ENCODE results near the gene ZNF750.

ZNF750 gene

DNA sequence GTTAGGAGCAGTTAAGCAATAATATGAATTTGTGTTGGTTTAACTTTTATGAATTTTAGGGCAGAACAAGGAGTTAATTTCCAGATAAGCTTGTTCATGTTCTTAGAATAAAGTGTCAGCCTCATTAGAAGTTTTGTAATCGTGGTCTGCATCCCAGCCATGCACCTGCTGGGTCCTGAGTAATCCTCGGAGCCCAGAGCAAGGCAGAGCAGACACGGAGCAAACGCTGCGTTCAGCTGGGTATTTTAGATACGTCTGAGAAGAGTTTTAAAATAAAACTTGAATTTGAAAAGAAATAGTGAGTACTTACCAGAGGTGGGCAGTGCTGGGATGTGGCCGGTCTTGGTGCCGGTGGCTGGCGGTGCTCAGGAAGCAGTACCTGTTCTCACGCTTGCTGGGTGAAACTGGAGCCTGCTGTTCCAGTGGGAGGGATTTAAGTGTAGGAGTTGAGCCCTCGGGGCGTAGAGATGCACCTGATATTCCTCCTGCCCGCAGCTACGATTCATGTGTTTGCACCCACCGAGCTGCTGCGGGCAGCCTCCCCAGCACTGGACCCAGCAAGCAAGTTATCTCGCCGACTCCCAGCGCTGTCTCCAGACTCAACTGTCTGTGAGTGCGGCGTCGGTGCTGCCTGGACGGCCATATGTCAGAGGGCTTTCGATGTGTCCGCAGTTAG lies at the start of gene ZNF750:
TSS of gene ZNF750 (minus strand) at position 406 of the 676 bp plus-strand sequence. CDS start 7,568 bp downstream, outside the sequence.
- no peak for DNase-seq

GRCh38 chr17:82888583-82889495 lies 49.0 kb upstream of the ZNF750 start:
- DNase-seq, result no peak

DNA sequence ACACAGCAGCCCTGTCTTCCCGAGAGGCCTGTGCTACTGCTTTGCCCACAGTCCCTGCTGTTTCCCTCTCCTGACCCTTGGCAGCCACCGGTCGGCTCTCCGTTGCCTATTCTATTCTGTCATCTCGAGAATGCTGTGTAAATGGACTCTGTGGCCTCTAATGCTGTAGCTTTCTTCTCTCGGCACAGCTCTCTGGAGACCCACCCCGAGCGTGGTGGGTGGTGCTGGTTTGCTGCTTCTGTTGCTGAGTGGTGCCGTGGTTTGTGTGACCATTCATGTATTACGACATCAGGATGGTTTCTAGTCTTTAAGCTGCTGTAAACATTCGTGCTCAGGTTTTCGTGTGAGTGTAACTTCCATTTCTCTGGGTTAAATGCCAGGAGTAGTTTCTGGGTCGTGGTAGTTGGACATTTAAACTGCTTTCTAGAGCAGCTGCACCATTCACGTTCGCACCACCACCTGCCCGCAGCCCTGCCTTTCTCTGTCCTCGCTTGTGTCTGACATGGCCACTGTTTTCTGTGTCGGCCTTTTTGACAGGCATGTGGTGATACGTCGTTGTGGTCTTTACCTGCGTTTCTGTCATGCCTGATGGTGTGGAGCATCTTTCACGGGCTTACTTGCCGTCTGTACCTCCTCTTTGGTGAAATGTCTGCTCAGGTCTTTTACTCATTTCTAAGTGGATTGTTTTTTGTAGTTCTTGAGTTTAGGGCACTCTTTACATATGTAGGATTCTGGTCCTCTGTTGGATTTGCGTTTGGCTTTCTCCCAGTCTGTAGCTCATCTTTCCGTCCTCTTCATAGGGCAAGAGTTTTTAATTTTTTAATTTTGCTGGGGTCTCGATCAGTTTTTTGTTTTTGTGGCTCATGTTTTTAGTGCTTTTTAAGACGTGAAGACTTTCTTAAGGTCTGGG lies 47.7 kb upstream of the ZNF750 start:
- DNase-seq, result no peak

DNA sequence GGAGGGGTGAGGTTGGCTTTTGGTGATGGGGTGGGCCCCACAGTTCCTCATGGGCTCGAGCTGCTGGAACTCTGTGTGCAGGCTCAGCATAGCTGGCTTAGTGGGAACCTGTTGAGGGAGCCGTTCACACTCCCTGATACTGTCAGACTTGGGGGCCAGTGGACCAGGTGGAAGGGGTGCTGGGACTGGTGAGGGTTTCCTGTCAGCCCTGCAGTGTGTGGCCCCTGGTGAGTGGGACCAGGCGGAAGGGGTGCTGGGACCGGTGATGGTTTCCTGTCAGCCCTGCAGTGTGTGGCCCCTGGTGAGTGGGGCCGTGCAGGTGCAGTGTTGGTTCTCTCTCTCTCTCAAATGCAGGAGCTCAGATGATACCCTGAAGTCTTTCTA lies 45.1 kb upstream of the ZNF750 start:
- no peak for DNase-seq

DNA sequence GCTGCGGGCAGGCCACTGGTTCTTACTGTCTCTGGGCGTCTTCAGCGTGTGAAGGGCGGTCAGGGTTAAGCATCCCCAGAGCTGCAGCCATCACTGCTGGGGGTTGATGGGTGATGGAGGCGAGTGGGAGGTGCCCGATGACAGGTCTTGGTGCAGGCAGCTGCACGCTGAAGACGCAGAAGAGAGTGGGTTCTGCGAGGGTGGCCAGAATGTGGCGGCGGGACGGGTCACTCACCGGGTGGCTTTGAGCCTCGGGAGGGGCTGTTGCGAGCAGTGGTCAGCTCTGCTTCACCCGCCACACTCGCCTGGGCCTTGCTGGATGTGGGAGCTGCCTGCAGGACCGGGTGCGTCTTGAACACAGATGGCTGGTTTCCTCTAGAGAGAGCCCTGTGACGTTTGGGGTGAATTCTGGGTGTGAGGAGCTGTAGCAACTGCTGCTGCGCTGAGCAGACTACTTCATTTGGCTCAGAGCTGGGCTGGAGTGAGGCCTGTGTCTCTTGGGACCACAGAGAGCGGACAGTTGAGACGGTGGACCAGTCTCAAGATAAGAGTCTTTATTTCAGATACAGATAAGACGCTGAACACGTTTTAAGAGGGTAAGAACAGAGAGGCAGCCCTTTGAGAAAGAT lies 44.6 kb upstream of the ZNF750 start:
- no peak for DNase-seq

DNA sequence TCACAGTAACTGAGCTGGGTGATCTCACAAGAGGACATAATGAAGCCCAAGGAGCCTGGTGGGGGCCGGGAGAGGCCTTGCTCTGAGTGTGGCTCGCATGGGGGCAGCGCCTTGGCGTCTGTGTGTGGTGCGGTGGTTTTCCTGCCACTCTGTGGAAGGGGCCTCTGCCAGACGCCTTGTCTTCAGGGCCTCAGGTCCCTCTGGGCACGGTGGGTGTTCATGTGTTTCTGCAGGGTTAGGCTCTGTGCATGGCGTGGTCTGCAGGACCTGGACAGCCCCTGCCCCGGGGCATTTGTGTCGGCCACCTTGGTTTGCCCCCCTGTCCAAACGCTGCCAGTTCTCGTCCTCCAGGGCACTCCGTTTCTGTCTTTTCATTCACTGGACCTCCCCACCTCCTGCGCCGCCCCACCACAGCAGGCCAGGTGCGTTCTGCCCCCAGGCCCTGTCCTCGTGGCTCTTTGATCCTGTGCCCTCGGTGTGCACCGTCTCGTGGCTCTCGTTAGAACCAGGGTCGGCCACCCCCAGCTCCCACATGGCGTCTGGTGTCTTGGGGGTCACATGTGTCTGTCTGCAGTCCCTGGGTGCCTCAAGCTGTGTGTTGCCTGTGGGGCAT lies 43.7 kb upstream of the ZNF750 start:
- DNase-seq, result no peak

DNA sequence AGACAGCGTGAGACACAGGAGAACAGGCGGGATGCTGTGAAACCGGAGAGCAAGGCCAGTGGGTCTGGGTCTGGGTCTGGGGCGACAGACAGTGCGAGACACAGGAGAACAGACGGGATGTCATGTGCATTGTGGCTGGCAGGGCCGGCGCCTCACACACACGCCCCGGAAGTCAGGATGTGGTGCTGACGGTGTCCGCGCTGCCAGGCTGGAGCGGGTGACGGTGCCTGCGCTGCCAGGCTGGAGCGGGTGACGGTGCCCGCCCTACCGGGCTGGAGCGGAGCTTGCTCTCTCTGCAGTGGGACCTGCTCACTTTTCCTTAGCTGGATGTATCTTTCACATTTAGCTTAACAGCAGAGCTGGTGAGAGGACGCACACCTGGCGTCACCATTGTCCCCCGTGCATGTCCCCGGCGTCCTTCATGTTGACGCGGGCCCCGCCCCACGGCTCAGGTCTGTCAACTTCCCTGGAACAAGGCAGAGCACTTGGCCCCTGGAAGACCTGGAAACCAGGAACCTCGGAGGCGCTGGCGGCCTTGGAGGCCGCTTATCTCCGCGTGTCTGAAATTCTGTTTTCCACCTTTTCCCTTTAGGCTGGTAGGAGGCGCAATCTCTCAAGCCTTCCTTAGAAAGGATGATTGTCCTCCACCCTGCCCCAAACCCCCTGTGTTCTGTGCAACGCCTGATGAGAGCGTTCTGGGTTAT lies 43.0 kb upstream of the ZNF750 start:
- DNase-seq, result no peak

DNA sequence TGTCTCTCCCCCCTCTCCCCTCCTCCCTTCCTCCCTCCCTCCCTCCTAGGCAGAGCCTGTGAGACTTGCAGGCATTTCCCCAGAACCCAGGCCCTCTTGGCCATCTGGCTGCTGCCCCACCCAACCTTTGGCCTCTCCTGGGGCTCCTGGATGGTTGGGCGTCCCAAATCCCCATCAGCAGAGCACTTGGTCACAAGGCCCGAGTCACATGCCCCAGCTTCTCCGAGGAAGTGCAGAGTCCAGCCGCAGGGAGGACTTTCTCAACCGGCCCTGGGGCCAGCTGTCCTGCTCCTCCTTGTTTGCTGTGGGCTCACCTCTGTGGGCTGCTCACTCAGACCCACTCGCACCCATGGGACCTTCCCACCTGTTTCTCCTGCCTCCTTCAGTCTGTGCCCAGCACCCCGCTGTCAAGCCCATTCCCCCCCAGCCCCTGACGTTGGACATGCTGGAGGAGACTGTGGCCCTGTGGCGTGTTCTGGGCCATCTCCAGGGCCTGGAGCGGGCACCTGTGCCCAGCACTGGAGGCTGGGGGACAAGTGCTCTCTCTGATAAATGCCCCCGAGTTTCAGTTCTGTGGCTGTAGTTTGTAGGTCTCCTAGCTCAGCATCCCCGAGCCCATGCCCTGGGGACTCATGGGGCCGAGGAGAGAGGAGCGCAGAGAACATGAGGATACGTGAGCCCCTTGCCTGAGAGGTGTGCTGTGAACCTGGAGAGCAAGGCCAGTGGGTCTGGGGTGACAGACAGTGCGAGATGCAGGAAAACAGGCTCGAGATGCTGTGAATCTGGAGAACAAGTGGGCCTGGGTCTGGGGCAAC lies 42.3 kb upstream of the ZNF750 start:
- DNase-seq, result no peak

DNA sequence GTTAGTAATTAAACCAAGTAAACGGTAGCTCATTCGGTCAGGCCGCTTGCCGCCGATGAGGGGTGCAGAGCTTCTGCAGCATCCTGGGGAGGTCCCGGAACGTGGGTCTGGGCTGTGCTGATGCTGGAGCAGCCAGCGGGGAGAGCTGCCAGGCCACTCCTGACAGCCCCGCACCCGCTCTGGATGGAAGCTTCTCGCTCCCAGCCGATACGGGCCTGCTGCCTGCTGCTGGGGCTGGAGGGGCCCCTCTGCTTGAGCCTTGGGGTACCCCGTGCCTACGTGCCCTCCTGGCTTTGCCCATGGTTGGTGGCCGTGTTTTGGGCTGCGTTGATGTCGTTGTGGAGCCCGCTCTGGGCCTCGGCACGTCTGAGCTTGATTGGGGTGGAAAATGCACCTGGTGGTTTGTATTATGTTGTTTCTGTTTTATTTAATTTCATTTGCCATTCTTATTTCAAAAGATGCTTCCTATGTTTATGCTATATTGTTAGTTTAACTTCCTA lies 41.6 kb upstream of the ZNF750 start:
- DNase-seq, result no peak

GRCh38 chr17:82880620-82881323 lies 41.0 kb upstream of the ZNF750 start:
- no peak for DNase-seq

DNA sequence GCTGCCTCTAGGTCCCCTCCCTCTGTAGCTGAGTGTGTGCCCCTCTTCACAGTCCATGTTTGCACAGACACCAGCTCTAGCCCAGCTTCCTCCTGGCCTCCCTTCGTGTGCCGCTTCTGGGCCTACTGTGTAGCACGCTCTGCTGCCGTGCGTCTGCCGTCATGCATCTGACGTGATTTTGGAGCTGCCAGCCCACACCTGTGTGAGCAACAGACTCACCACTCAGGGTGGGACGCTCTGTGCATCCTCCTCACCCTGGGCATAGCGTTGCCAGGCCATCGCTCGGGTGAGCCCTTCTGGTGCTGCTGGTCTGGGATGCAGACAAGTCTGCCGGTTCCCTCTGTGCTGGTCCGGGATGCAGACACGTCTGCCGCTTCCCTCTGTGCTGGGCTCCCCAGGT lies 39.4 kb upstream of the ZNF750 start:
- DNase-seq, result no peak

DNA sequence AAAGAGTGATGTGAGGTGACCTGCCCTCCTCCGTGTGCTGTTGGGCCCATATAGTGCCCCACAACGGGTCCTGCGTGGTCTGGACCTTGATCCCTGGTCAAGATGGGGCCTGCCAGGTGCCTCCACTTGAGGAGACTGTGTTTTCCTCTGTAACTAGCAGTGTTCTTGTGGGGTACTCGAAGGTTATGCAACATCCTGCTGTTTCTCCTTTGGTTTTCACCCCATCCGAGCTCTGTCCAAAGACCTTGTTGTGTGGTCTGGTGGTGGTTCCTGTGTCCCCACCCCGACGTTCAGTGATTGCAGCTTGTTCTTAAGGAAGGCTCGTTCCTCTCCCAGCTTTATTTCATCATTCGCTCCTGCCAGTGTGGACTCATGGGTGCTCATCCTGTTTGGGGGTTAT lies 38.7 kb upstream of the ZNF750 start:
- no peak for DNase-seq

- DNase-seq, result peak; percentile 65
Measured at GRCh38 chr17:82876602-82877379, 37.0 kb upstream of the ZNF750 start.

- no peak for DNase-seq
Measured at GRCh38 chr17:82876149-82876548, 36.3 kb upstream of the ZNF750 start.

DNA sequence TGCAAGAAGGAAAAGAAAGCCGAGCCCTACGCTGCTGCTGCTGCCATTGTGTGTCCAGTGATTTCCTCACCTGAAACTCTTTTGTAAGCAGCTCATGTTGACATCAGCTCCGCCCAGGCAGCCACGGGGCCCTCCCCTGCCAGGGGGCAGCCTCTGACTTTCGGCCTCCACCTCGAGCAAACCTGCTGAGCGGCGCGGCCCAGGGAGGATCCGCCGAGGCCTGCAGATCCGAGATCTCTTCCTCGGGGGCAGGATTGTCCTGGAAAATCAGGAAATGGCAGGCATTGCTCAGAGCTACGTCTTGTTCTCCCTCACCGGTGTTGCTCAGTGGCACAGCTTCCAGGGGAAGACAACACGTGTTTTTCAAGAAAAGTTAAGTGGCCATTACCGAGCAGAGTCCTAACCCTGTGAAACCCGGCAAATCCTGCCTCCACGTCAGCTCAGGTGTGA lies 35.6 kb upstream of the ZNF750 start:
- DNase-seq, result peak; percentile 82

GRCh38 chr17:82874011-82874835 lies 34.4 kb upstream of the ZNF750 start:
- DNase-seq, result no peak

DNA sequence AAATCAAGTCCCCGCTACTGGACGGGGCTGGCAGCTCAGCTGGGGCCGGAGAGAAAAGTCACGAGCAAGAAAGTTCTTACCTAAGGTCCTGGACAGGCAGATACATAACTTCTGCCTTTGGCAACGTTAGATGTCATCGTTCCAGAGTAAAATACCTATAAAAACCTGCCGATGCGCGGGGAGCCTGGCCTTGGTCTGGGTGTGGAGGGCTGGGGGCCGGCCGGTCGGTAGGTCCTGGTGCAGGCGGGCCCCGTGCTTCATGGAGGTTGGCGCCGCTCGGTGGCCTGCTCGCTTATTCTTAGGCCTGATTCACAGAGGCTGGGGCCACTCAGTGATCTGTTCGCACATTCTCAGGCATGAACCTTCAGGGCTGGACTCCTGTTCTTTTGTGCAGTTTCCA lies 33.7 kb upstream of the ZNF750 start:
- no peak for DNase-seq
